Stimulated activated naive CD8-positive, alpha-beta T cell treated with anti-CD3 and anti-CD28 coated beads, Interleukin-15, Interleukin-2, amounts not matched to agents 100 U/mL and 50 U/mL, for 24 hours (primary cell): ENCODE measurements around the gene NARF.

Experiments used
- ATAC-seq: fragments of 150-1000 bp; cut with Tn5 transposase; one replicate; pipeline ENCODE4 v1.10.0; 2021
- DNase-seq: peaks from one replicate; pipeline ENCODE4 v3.0.0; 2021

Gene NARF

GRCh38 chr17:82474223-82475010 lies 15.9 kb downstream of the NARF start:
- no peak for ATAC-seq
- DNase-seq, result no peak

GRCh38 chr17:82475458-82475857 lies 16.9 kb downstream of the NARF start:
- ATAC-seq, result no peak
- no peak for DNase-seq

GRCh38 chr17:82477934-82478333 lies 19.4 kb downstream of the NARF start:
- DNase-seq, result no peak
- no peak for ATAC-seq

- ATAC-seq, result no peak
- no peak for DNase-seq
Observed at GRCh38 chr17:82479602-82480001, 21.1 kb downstream of the NARF start.

- DNase-seq (no peak), ATAC-seq (no peak)
Observed at GRCh38 chr17:82480318-82480717, 21.8 kb downstream of the NARF start.

GRCh38 chr17:82483204-82483660 lies 24.7 kb downstream of the NARF start:
- no peak for ATAC-seq
- no peak for DNase-seq

GRCh38 chr17:82483836-82484235 lies 25.3 kb downstream of the NARF start:
- DNase-seq (no peak), ATAC-seq (no peak)

GRCh38 chr17:82486231-82487094 lies 27.9 kb downstream of the NARF start:
- DNase-seq (no peak), ATAC-seq (no peak)

GRCh38 chr17:82487910-82488309 lies 29.4 kb downstream of the NARF start:
- no peak for DNase-seq
- no peak for ATAC-seq

GRCh38 chr17:82489117-82489516 lies 30.6 kb downstream of the NARF start:
- ATAC-seq (no peak), DNase-seq (no peak)

GRCh38 chr17:82489851-82490511 lies 31.4 kb downstream of the NARF start:
- no peak for ATAC-seq

GRCh38 chr17:82490512-82491195 lies 32.1 kb downstream of the NARF start:
- ATAC-seq (no peak), DNase-seq (no peak)

More at GRCh38 chr17:82489851-82490511, 31.4 kb downstream of the NARF start:
- no peak for DNase-seq

- no peak for ATAC-seq
Observed at GRCh38 chr17:82491196-82491530, 32.6 kb downstream of the NARF start.

GRCh38 chr17:82491533-82491932 lies 33.0 kb downstream of the NARF start:
- no peak for ATAC-seq
- DNase-seq, result no peak

More at GRCh38 chr17:82491196-82491530, 32.6 kb downstream of the NARF start:
- no peak for DNase-seq

GRCh38 chr17:82492643-82493225 lies 34.2 kb downstream of the NARF start:
- DNase-seq (no peak), ATAC-seq (no peak)

- no peak for DNase-seq
- ATAC-seq, result no peak
Observed at GRCh38 chr17:82493226-82493781, 34.8 kb downstream of the NARF start.

GRCh38 chr17:82494236-82495055 lies 35.9 kb downstream of the NARF start:
- peak; percentile 85 for DNase-seq
- ATAC-seq, result peak; percentile 92

GRCh38 chr17:82495844-82496528 lies 37.4 kb downstream of the NARF start:
- DNase-seq (peak; percentile 20), ATAC-seq (no peak)

GRCh38 chr17:82496529-82497434 lies 38.2 kb downstream of the NARF start:
- peak; percentile 50 for ATAC-seq

More at GRCh38 chr17:82496529-82497434, 38.2 kb downstream of the NARF start:
- peak; percentile 96 for DNase-seq
